NCI-H526 (cell line): ENCODE data around the gene AGPAT4.
"Not testable (repeated sequence)": the region's sequence is repeated elsewhere in the genome, so short reads cannot be mapped to it uniquely, and the experiment has no call there.

Experiments used
- DNase-seq, 2 experiments: peaks; one replicate each; lab custom pipeline; 2025; lab: John Stamatoyannopoulos, UW

The AGPAT4 gene

GRCh38 chr6:161227004-161227960, 46.6 kb downstream of the AGPAT4 start:
- no peak for DNase-seq

DNA sequence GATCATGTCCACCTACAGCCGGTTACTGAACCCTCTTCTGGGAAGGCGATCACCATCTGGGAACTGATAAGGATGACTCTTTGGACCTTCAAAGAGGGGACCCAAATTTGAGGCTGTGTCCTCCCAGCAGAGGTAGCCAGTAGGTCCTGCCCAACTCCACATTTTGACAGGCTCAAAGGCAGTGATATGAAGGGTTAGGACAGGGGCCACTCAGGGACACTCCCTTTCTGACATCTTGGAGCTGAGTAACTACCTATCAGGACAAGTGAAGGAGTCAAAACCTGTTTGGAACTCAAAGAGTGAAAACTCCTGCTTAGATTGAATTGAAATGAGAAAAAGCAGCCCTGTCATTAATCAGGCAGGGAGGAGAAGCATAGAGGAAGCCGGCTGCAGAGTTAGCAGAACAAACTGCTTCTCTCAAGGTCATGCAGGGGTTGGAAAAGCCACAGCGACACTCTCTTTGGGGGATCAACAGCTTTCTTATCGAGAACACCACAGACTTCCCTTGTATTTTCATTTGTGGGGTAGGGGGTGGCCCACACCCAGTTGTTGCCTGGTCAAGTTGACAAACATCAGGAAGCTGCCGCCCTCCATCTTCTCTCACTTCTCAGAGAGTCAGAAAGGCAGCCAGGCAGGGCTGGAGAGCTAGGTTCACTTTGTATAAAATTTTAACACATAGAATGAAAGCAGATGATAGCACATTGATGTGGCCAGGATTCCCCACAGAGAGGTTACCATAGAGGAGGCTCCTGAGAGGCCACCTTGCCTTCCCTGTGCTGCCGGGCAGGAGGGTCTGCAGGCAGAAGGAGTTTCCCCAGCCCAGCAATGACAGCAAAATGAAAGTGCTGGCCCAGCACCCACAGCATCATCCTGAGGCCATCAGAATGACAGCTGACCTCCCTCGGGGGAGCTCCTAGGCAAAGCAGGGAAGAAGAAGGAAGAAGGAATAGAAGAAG, 47.6 kb downstream of the AGPAT4 start:
- no peak for DNase-seq

DNA sequence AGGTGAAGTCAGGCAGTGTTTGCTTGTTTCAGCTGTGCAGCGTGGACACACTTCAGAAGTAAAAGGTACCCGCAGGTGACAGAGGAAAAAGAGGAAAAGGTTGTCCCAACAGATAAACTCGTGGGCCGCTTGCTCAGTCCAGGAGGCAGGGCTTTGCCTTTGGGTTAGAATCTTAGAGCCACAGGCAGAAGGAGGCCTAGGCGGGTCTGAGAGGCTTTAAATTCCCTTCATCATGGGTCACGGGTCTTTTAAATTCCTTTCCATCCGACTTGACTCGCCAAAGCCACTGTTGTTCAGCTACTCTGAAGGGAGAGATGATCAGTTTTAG, 48.2 kb downstream of the AGPAT4 start:
- DNase-seq: no peak

GRCh38 chr6:161224951-161225680, 48.7 kb downstream of the AGPAT4 start:
- not testable (repeated sequence) for DNase-seq

DNA sequence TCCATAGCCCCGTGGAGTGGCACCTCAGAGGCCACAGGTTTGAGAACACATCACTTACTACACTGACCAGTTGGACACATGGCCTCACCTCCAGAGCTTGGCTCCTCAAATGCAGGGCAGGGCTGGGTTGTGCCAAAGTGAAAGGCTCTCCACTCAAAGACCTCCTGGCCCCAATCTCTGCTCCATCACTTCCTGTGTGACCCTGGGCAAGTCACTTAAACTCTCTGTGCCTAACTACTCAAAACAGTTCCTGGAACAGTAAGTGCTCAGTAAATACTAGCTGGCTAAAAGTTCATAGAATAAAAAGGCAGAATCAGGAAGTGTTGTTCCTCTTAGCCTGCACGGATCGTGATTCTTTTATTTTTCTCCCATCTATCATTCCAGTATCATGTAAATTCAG, 50.2 kb downstream of the AGPAT4 start:
- DNase-seq: no peak

- no peak for DNase-seq
Measured at GRCh38 chr6:161222706-161223234, 51.1 kb downstream of the AGPAT4 start.

DNA sequence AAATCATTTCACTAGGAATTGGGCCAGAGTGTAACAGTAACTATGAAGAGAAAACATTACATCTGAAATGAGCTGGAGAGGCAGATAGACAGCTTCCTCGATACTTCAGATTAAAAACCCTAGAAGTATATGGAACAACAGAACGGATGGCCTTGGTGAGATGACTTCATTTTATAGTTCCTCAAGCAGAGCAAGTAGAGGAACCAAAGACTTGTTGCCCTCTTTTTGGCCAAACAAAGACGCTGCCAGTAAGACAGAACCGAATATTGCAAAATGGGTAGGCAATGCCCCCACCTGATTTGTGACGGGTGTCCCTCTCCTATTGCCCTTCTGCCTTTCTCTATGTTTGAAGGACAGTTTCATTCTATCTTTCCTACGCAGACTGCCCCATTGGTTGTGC, 53.5 kb downstream of the AGPAT4 start:
- DNase-seq: no peak

DNA sequence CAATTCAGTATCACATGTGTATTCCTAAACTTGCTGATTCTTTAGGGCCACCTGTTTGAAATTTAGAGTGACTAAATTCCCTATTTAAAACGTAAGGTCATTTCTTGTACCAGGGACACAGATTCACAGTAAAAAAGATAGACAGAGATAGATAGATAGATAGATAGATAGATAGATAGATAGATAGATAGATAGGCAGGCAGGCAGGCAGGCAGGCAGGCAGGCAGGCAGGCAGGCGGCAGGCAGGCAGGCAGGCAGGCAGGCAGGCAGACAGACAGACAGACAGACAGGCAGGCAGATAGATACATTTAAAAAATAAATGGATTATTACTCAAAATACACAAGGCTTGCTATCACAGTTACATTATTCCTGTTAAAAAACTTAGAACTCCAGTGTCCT, 54.2 kb downstream of the AGPAT4 start:
- DNase-seq: no peak

DNA sequence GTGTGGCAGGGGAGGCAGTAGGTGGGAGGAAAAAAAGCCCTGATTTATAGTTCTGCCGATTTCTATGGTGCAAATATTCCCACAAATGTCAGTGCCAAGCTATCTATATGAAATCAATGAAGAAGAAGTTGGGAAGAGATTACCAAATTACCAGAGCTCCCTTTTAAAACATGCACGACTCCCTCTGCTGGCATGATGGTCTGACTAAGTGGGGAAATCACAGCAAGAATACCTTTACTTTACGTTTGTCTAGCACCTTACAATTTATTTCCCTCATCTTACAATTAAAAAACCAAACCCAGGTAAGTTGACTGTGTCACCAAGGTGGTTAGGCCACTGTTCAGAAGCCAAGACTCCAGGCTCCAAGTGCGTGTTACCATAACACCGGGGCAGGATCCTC, 55.6 kb downstream of the AGPAT4 start:
- DNase-seq: no peak

GRCh38 chr6:161217628-161218027, 56.2 kb downstream of the AGPAT4 start:
- DNase-seq: no peak

DNA sequence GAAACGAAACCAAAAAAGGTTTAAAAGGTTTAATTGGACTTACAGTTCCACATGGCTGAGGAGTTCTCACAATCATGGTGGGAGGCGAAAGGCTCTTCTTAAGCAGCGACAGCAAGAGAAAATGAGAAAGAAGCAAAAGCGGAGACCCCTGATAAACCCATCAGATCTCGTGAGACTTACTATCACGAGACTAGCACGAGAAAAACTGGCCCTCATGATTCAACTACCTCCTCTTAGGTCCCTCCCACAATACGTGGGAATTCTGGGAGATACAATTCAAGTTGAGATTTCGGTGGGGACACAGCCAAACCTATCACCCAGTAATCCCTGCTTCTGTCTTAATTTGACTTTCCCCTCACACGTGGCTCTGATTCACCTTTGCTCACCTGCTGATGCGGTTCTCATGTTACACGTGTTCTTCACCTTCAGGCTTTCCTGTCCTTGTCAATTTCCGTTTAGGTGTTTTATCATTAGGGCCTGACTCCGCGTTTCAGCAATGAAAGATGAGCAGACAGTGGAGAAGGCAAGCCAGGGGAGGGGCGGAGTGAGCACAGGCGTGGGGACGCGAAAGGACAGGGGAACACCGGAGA, 57.1 kb downstream of the AGPAT4 start:
- no peak for DNase-seq

GRCh38 chr6:161215876-161216615, 57.8 kb downstream of the AGPAT4 start:
- DNase-seq: no peak

GRCh38 chr6:161215193-161215592, 58.7 kb downstream of the AGPAT4 start:
- no peak for DNase-seq

DNA sequence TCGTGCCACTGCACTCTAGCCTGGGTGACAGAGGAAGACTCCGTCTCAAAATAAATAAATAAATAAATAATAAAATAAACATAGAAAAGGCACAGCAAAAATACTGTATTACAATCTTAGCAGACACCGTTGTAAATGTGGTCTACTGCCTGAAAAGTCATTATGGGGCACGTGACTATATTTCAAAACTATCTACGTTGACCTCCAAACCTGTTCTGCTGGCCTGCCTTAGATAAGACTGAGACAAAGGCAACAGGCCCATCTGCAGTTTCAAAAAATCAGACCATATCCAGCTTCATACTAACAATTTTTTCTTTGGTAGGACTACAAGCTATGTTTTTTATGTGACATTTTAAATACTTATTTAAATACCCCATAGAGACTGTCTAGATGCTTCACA, 59.1 kb downstream of the AGPAT4 start:
- DNase-seq: no peak

GRCh38 chr6:161212902-161213301, 61.0 kb downstream of the AGPAT4 start:
- no peak for DNase-seq

GRCh38 chr6:161211380-161212035, 62.4 kb downstream of the AGPAT4 start:
- DNase-seq: no peak

DNA sequence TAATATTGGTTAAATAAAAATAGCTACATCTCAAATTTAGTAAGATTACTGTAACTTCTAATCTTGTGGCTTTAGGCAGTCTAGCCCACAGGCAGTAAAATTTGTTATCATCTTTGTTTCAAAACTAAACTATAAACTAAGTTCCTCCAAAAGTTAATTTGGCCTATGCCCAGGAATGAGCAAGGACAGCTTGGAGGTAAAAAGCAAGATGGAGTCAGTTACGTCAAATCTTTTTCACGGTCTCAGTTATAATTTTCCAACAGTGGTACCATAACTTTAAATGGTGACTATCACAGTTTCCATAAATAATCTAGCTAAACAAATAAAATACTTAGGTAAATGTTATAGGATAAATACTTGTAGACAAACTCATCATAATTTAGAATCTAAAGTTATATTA, 63.0 kb downstream of the AGPAT4 start:
- DNase-seq: no peak

DNA sequence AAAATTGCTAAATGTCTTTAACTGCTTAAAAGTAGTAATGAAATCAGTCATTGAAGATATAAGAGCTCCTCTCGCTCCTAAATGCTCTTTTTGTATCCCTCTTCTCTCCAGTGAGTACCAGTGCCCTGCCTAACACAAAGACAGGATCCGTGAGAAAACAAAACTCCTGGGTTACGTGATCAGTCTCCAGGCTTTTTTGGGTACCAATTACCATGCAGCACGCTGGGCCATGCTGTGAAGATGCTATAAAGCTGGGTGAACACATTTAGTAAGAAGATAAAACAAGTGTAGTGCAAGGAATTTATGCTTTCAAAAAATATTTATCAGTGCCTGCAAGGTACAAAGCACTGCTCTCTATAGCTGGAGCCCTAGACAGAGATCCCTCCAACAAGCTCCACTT, 66.7 kb downstream of the AGPAT4 start:
- DNase-seq: no peak

DNA sequence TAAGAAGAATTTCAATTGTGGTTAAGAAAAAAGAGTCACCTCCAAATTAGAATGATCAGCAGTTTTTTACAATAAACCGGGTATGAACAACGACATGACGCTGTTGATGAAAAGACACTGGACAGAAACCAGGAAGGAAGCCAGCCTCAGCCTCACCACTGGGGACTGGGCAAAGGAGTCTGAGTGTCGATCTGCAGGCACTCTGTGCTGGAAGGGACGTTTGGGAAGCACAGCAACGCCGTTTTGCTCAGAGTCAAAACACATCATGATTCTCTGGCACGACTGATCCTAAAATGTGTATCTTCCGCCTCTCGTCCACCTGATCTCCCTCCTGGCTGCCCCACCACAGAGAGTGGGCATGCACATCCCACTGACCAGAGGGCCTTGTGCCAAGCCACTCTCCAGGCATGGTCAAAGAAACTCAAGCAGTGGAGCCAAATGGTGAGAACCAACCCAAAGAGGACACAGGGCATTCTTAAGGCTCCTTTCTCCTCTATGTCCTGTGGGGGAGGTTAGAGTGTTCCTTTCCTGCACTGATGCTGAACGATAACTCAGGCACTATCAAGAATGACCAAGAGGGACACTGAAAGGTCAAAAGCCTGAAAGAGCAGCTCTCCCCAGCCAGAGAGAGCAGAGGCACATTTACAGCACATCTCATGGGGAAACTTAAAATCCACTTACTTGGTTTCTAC, 68.8 kb downstream of the AGPAT4 start:
- DNase-seq: no peak
